Measurements from ENCODE around the gene FER1L5. TPM values are rescaled to one million over a fixed set of nuclear protein-coding genes. Genes with fewer than 3 reads are reported as not detected.

The FER1L5 gene
- polyA plus RNA-seq, 1 of the 3 experiments (the other 2 are of a cell fraction), result 0.02 TPM

DNA sequence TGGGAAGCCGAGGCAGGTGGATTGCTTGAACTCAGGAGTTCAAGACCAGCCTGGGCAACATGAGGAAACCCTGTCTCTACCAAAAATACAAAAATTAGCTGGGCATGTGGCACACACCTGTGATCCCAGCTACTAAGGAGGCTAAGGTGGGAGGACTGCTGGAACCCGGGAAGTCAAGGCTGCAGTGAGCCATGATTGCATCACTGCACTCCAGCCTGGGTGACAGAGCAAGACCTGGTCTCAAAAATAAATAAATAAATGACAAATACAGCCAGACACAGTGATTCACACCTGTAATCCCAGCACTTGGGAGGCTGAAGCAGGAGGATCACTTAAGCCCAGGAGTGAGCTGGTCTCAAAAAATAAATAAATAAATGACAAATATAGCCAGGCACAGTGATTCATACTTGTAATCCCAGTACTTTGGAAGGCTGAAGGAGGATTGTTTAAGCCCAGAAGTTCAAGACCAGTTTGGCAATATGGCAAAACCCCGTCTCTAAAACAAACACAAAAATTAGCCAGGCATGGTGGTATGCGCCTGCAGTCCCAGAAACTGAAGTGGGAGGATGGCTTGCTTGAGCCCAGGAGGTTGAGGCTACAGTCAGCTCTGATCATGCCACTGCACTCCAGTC is 10.6 kb upstream of the FER1L5 start:
- Histone ChIP-seq H3K9me2 (no peaks in the 10 kb centered on the region), H3K4me1 (ENCODE audit: control insufficient read depth in 1 of 2, insufficient read depth in 2 of 2, low read depth in 1 of 2, low read length in 1 of 2) (peaks cover 3 to 7% of the 10 kb centered on the region in 2 experiments), H3K27me3 (ENCODE audit: insufficient read depth) (no peaks in the 10 kb centered on the region), H4K20me1 (ENCODE audit: insufficient read depth) (peaks cover 16% of the 10 kb centered on the region), H3K36me3 (replicated peaks in 1 of 2; ENCODE audit: control insufficient read depth in 1 of 2, insufficient read depth in 2 of 2, low read length in 1 of 2) (peaks cover 28 to 56% of the 10 kb centered on the region in 2 experiments), H3F3A (replicated peaks; ENCODE audit: insufficient read depth) (no peaks in the 10 kb centered on the region), H3K27ac (ENCODE audit: low read depth in 2 of 2, low read length in 1 of 2) (no peak overlapping the region), H3K4me2 (no peak overlapping the region), H3K79me2 (ENCODE audit: insufficient read depth) (peaks cover 88% of the 10 kb centered on the region), H3K4me3 (ENCODE audit: low read depth in 2 of 2, low read length in 1 of 2) (no peak overlapping the region), H2AFZ (ENCODE audit: low read depth) (no peak overlapping the region), H3K9ac (no peak overlapping the region), H3K9me3 (no peaks in the 10 kb centered on the region)
- ChIA-PET POLR2A (no interaction called here), CTCF (no interaction called here)
- WGBS (ENCODE audit: low lambda C conversion rate), result 71% methylated on average over 4 of the region's 4 CpGs
- TF ChIP-seq TCF12 (IDR thresholded peaks at IDR 0.05) (no peak), GATA2 (CRISPR knock-in tag; IDR thresholded peaks at IDR 0.05) (no peak), SIN3A (IDR thresholded peaks at IDR 0.05; ENCODE audit: borderline replicate concordance, low read depth, low read length) (no peak), RFX5 (IDR thresholded peaks at IDR 0.05; ENCODE audit: low read length) (no peak), JUND (IDR thresholded peaks at IDR 0.05) (no peak), SMC3 (IDR thresholded peaks at IDR 0.05; ENCODE audit: low read depth, low read length) (no peak), RCOR1 (IDR thresholded peaks at IDR 0.05; ENCODE audit: low read length) (no peak), MXI1 (IDR thresholded peaks at IDR 0.05; ENCODE audit: low read depth, low read length) (no peak), FOSL2 (IDR thresholded peaks at IDR 0.05; ENCODE audit: borderline replicate concordance, low read depth) (no peak), YY1 (IDR thresholded peaks at IDR 0.05; ENCODE audit: low read depth) (no peak), FOXJ3 (CRISPR knock-in tag; IDR thresholded peaks at IDR 0.05) (no peak), RXRA (IDR thresholded peaks at IDR 0.05; ENCODE audit: borderline replicate concordance, low read depth) (no peak)
- TF ChIP-seq, protein P1, sequence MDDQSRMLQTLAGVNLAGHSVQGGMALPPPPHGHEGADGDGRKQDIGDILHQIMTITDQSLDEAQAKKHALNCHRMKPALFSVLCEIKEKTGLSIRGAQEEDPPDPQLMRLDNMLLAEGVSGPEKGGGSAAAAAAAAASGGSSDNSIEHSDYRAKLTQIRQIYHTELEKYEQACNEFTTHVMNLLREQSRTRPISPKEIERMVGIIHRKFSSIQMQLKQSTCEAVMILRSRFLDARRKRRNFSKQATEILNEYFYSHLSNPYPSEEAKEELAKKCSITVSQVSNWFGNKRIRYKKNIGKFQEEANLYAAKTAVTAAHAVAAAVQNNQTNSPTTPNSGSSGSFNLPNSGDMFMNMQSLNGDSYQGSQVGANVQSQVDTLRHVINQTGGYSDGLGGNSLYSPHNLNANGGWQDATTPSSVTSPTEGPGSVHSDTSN (IDR thresholded peaks at IDR 0.05), result no peak
- TF ChIP-seq, protein P2, sequence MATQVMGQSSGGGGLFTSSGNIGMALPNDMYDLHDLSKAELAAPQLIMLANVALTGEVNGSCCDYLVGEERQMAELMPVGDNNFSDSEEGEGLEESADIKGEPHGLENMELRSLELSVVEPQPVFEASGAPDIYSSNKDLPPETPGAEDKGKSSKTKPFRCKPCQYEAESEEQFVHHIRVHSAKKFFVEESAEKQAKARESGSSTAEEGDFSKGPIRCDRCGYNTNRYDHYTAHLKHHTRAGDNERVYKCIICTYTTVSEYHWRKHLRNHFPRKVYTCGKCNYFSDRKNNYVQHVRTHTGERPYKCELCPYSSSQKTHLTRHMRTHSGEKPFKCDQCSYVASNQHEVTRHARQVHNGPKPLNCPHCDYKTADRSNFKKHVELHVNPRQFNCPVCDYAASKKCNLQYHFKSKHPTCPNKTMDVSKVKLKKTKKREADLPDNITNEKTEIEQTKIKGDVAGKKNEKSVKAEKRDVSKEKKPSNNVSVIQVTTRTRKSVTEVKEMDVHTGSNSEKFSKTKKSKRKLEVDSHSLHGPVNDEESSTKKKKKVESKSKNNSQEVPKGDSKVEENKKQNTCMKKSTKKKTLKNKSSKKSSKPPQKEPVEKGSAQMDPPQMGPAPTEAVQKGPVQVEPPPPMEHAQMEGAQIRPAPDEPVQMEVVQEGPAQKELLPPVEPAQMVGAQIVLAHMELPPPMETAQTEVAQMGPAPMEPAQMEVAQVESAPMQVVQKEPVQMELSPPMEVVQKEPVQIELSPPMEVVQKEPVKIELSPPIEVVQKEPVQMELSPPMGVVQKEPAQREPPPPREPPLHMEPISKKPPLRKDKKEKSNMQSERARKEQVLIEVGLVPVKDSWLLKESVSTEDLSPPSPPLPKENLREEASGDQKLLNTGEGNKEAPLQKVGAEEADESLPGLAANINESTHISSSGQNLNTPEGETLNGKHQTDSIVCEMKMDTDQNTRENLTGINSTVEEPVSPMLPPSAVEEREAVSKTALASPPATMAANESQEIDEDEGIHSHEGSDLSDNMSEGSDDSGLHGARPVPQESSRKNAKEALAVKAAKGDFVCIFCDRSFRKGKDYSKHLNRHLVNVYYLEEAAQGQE (IDR thresholded peaks at IDR 0.05; ENCODE audit: low read depth, low read length), result no peak
- TF ChIP-seq, protein P3, sequence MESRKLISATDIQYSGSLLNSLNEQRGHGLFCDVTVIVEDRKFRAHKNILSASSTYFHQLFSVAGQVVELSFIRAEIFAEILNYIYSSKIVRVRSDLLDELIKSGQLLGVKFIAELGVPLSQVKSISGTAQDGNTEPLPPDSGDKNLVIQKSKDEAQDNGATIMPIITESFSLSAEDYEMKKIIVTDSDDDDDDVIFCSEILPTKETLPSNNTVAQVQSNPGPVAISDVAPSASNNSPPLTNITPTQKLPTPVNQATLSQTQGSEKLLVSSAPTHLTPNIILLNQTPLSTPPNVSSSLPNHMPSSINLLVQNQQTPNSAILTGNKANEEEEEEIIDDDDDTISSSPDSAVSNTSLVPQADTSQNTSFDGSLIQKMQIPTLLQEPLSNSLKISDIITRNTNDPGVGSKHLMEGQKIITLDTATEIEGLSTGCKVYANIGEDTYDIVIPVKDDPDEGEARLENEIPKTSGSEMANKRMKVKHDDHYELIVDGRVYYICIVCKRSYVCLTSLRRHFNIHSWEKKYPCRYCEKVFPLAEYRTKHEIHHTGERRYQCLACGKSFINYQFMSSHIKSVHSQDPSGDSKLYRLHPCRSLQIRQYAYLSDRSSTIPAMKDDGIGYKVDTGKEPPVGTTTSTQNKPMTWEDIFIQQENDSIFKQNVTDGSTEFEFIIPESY (IDR thresholded peaks at IDR 0.05; ENCODE audit: borderline replicate concordance, low read depth), result no peak
- no peak for DNase-seq
